HUES64 (cell line): Measurements from ENCODE around the gene SETD3. TPM values are rescaled to one million over a fixed set of nuclear protein-coding genes. Genes with fewer than 3 reads are reported as not detected.

Experiments used
- H3K27ac ChIP-seq: 2 replicates; pipeline ENCODE4 v1.7.0; 2013; ENCODE audit warnings: low read depth, low read length, inconsistent platforms
- H3K27me3 ChIP-seq: 2 replicates; pipeline ENCODE4 v1.6.1; 2013; ENCODE audit warnings: mild to moderate bottlenecking, low read length; ENCODE audit not compliant: insufficient read depth
- H3K36me3 ChIP-seq: 2 replicates; pipeline ENCODE4 v1.6.1; 2013; ENCODE audit warnings: mild to moderate bottlenecking, low read length; ENCODE audit not compliant: insufficient read depth
- H3K4me1 ChIP-seq: 2 replicates; pipeline ENCODE4 v1.6.1; 2013; ENCODE audit warnings: mild to moderate bottlenecking, low read length, moderate library complexity; ENCODE audit not compliant: insufficient read depth
- H3K4me3 ChIP-seq: 2 replicates; pipeline ENCODE4 v1.5.1; 2013; ENCODE audit warnings: mild to moderate bottlenecking, low read length, moderate library complexity
- H3K9ac ChIP-seq: 2 replicates; pipeline ENCODE4 v1.6.1; 2013; ENCODE audit warnings: mild to moderate bottlenecking, low read depth, low read length
- H3K9me3 ChIP-seq: 2 replicates; pipeline ENCODE4 v1.6.1; 2013; ENCODE audit warnings: low read depth, low read length; ENCODE audit not compliant: insufficient read depth
- WGBS: fragments of 150-250, 120-280 bp; methylation state at CpG from one replicate; pipeline ENCODE4 v1.1.7; 2013; ENCODE audit warnings: missing lambda C conversion rate; 5-methylcytosine and 5-hydroxymethylcytosine counted together
- polyA plus RNA-seq, 2 experiments: library from polyadenylated mRNA; stranded (reverse); fragments of 50-300 nt; gene quantifications; one replicate each; pipeline ENCODE4 v1.2.3, GENCODE V29; 2013

The SETD3 gene
- polyA plus RNA-seq (2013, experiment 1 of 2): 35.7 TPM
- 39.1 TPM for polyA plus RNA-seq (2013, experiment 2 of 2)

DNA sequence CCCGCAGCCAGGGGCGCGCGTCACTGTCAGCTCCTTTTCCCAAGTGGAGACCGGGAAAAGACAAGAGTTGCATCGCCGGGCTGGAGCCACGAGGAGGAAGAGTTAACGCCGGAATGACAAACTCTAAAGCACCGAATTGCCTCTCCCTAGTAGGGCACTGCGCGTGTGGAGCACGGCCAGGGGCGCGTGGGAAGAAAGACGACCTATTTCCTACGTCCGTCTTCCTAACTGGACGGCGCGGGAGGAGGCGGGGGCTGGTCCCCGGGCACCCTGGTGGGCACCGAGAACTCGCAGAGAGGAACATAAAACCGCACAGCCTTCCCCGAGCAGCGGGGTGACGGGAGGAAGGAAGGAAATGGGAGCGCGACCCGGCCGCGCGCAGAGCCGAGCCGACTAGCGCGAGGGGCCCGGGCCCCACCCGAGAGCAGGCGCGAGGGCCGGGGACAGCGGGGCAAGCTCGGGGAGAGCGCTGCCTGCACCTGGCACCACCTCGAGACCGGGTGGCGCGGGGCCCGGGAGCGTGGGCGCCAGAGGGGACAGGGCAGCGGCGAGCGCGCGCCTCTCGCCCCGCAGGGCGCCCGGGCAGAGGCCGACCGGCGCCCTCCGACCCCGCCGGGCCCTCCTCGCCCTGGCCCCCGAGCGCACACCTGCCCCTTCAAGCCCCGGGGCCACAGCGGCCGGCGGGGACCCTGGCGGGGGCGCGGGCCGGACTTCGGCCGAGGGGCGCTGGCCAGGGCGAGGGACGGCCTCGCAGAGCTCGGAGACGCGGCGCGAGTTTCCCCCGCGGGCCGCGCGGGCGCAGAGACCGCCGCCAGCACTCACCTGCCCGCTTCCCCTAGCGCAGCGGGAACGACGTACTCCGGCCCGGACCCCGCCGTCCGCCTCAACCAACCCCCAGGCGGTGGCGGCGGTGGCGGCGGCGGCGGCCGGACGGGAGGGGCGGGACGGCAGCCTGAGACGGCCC lies at the start of gene SETD3:
Gene SETD3 (minus strand): TSS at position 954 of the 964 bp plus-strand sequence. CDS start 15,054 bp downstream, outside the sequence.
- H3K36me3 ChIP-seq: no peaks in the 10 kb centered on the region
- H3K4me1 ChIP-seq: peaks cover 19% of the 10 kb centered on the region
- H3K4me3 ChIP-seq: peak within 1 kb of the TSS; percentile 95
- peak within 1 kb of the TSS; percentile 94 for H3K27ac ChIP-seq
- H3K9me3 ChIP-seq: no peaks in the 10 kb centered on the region
- H3K9ac ChIP-seq: peak within 1 kb of the TSS; percentile 89
- under 1% methylated on average over 122 of the region's 122 CpGs for WGBS
- no peaks in the 10 kb centered on the region for H3K27me3 ChIP-seq

DNA sequence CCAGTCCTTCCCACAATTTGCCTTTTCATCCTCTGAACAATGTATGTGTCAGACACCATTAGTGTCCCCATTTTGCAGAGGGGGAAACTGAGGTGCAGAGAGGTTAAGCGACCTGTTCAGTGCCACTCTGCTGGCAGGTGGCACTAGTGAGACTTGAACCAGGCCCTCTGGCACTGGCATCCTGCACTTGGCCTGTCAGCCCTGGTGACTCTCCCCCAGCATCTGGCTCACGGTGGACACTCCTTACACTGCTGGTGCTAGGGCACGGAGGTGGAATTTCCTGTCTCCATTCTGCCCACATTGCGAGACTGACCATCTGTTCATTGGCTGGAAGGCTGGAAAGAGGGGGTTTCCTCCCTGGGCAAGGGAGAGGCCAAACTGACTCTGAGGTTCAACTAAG lies 49.2 kb upstream of the SETD3 start:
- Histone ChIP-seq H3K27me3 (no peaks in the 10 kb centered on the region), H3K9me3 (no peaks in the 10 kb centered on the region), H3K36me3 (no peaks in the 10 kb centered on the region), H3K4me1 (peaks cover 28% of the 10 kb centered on the region), H3K9ac (no peak overlapping the region), H3K27ac (no peak overlapping the region), H3K4me3 (no peak overlapping the region)
- 93% methylated on average over 4 of the region's 4 CpGs for WGBS

DNA sequence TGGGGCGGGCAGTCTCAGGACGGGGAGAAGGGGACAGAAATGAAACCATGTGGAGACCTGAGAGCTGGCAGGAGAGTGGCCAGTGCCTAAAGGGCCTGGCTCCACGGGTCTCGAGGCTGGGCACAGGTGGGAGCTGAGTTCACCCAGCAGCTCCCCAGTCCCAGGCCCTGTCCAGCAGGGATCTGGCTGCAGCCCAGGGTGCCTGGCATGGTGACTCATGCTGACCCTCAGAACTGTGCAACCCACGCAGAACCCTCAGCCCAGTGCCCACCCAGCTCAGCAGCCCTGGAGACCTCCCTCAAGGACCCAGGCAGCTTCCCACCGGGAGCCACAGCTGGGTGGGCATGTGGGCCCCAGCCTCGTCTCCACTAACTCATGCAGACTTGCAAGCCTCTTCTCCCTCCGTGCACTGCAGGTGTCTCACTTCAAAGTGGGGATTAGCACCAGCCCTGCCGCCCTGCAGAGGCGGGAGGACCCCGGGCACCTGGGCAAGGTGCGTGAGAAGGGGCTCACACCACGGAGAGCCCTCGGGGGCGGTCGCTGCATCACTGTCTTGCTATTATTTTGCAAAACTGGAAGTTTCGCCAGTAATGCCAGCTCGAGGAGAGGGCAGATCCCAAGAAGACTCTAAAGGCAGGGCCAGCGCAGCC lies 46.9 kb upstream of the SETD3 start:
- no peaks in the 10 kb centered on the region for H3K27me3 ChIP-seq
- 70% methylated on average over 19 of the region's 19 CpGs for WGBS

DNA sequence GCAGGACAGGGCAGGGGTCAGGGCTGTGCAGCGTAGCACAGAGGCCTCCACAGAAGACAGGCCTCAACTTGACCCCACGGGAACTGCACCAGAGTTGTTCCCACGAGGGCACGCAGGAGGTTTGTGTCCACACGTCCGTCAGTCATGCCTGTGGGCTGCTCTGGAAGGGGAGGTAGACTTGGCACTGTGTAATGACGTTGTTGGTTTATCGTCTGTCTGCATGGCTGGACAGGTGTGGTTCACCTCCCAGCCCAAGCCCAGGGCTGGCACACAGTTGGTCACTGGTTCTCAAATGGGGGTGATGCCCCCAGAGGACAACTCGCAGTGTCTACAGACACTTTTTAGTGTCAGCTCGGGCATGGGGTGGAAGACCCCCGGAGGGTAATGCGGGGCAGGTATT lies 46.4 kb upstream of the SETD3 start:
- H3K27me3 ChIP-seq: no peaks in the 10 kb centered on the region
- H3K4me3 ChIP-seq: no peak overlapping the region
- 91% methylated on average over 12 of the region's 12 CpGs for WGBS
- no peaks in the 10 kb centered on the region for H3K36me3 ChIP-seq
- no peaks in the 10 kb centered on the region for H3K9me3 ChIP-seq
- H3K27ac ChIP-seq: no peak overlapping the region
- H3K4me1 ChIP-seq: peaks cover 48% of the 10 kb centered on the region
- no peak overlapping the region for H3K9ac ChIP-seq

More for the DNA sequence above, 46.9 kb upstream of the SETD3 start:
- Histone ChIP-seq H3K36me3 (no peaks in the 10 kb centered on the region), H3K27ac (no peak overlapping the region), H3K9me3 (no peaks in the 10 kb centered on the region), H3K4me1 (peaks cover 42% of the 10 kb centered on the region), H3K9ac (no peak overlapping the region), H3K4me3 (no peak overlapping the region)

DNA sequence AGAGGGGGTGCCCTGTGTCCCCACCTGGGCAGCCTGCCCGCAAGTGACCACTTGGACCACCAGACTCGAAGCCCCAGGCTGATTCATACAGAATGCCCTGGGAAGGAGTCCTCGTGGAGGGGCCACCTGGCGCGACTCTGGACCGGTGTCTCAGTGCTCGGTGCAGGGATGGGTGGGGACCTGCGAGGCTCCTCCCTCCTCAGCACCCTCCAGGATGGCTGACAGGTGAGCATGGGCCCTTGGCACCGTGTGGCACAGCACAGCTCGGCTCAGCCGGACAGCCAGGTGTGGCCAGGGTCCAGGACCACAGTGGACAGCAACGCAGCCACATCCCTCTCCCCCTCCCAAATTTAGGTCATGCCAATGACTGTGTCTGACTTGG lies 45.0 kb upstream of the SETD3 start:
- Histone ChIP-seq H3K4me1 (peaks cover 39% of the 10 kb centered on the region), H3K27ac (no peak overlapping the region), H3K9ac (no peak overlapping the region), H3K27me3 (no peaks in the 10 kb centered on the region), H3K4me3 (no peak overlapping the region), H3K9me3 (no peaks in the 10 kb centered on the region), H3K36me3 (no peaks in the 10 kb centered on the region)
- WGBS: 93% methylated on average over 12 of the region's 12 CpGs

DNA sequence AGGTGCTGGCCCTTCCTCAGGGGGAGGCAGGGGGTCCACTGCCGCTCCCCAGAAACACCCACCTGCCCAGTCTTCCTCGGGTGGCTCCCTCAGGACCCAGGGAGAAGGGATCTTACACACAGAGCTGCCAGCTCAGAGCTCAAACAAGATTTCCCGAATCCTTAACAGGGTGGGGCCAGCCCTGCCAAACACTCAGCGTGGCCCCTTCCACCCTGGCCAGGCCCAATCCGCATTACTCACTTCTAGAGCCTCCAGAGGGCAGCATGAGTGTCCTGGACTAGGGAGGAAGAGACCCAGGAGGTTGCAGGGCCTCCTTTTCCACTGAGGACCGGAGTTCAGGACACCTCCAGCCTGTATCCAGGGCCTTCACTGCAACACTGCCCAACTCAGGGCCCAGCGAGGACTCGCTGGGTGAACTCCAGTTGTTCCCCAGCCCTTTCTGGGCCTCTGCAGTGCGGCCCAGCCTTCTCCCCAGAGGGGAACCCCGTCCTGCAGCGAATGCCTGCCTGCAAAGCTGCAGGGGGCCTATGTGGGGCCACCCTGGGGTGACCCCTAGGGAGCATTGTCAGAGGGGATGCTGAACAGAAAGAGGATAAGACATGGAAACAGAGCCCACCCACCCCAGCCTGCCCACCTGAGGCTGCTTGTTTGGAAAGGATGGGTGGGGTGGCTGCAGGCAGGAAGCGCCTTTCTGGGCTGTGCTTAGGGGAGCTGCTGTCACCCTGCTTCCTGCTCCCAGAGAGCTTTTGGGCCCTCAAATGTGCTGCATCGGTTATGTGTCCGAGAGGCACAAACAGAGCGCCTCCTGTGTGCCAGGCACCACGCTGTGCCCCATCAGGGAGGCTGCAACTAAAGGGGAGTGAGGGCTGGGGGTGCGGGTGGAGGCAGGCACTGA lies 44.4 kb upstream of the SETD3 start:
- Histone ChIP-seq H3K4me3 (no peak overlapping the region), H3K9ac (no peak overlapping the region), H3K4me1 (peaks cover 35% of the 10 kb centered on the region), H3K27ac (peak overlapping the region; percentile 48; the same call in 1 of the 2 replicates), H3K27me3 (no peaks in the 10 kb centered on the region), H3K9me3 (no peaks in the 10 kb centered on the region), H3K36me3 (no peaks in the 10 kb centered on the region)
- 58% methylated on average over 17 of the region's 17 CpGs for WGBS

DNA sequence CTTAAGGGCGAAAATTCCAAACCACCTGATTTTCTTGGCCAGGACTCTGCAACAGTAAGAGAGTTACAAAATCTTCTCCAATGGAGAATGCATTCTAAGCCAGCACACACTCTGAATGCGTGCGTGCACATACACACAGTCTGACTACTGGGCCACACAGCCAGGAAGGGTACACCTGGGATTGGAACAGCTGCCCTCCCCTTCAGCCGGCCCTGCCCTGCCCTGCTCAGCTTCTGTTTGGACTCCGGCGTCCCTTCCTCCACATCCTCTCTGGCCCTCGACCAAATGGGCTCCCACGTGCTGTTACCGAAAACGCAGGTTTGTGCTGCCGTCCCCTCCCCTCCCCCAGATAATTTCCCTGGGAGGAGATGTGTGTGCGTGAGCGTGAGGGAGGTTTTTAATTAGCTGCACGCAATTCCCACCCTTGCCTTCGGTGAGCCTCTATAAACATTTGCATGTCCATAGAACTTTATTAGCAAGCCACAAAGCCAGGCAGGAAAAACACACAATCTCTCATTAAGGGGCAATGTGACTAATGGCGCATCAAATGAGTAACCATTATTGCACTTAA lies 43.5 kb upstream of the SETD3 start:
- Histone ChIP-seq H3K9me3 (no peaks in the 10 kb centered on the region), H3K27ac (no peak overlapping the region), H3K27me3 (no peaks in the 10 kb centered on the region), H3K4me1 (peaks cover 35% of the 10 kb centered on the region), H3K9ac (no peak overlapping the region), H3K36me3 (no peaks in the 10 kb centered on the region), H3K4me3 (no peak overlapping the region)
- WGBS: 47% methylated on average over 13 of the region's 16 CpGs

DNA sequence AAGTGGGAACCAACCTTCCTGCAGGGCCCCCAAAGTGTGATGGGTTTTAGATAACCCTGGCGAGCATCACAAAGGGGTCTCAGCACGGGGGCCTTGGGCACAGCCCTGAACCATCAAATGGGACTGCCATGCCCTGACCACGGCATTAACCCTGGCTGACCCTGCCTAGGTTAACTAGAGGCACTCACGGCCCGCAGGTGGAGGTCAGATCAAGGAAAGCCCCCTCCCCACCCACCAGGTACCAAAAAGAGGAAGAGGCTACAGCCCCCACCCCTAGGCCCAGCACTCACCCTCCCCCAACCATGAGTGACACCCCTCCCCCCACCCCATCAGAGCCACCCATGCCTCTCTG lies 43.0 kb upstream of the SETD3 start:
- no peaks in the 10 kb centered on the region for H3K27me3 ChIP-seq
- no peak overlapping the region for H3K9ac ChIP-seq
- no peaks in the 10 kb centered on the region for H3K9me3 ChIP-seq
- no peak overlapping the region for H3K4me3 ChIP-seq
- H3K27ac ChIP-seq: peak overlapping the region; percentile 88
- WGBS: 43% methylated on average over 5 of the region's 5 CpGs
- H3K36me3 ChIP-seq: no peaks in the 10 kb centered on the region
- peaks cover 35% of the 10 kb centered on the region for H3K4me1 ChIP-seq

DNA sequence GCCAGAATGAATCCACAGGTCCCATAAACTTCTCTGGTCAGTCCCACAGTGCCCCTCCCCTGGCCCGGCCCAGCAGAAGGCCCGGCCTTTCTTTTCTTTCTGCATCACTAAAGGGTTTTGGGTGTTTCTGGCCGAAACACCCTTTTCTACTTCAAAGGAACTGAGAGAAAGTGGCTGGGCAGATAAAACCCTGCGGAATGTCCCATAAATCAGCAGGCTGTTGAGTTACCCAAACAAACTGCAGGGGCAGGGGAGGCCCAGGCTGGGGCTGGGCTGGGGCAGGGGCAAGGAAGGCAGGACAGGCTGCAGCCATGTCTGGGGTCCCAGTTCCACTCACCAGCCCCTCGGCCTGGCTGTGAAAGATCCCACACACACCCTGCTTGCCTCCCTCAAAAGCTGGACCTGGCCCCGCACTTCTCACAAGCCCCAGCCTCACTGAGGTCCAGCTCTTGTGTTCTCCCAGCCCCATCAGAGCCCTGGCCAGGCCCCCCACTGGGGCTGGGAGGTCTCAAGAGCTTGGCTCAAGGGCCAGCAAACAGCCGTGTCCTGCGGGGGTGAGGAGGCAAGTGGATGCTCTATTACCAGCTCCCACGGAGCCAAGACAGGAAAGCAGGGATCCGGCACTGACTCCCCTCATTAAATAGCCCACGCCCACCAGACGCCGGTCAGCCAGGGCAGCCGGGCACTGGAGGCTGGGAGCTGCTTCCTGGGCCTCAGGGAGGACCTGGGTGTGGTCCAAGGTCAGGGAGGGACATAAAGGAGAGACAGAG lies 42.5 kb upstream of the SETD3 start:
- H3K27ac ChIP-seq: peak overlapping the region; percentile 88
- H3K36me3 ChIP-seq: no peaks in the 10 kb centered on the region
- peak overlapping the region; percentile 53; the same call in 1 of the 2 replicates for H3K9ac ChIP-seq
- H3K4me1 ChIP-seq: peaks cover 35% of the 10 kb centered on the region
- H3K9me3 ChIP-seq: no peaks in the 10 kb centered on the region
- H3K4me3 ChIP-seq: no peak overlapping the region
- no peaks in the 10 kb centered on the region for H3K27me3 ChIP-seq
- 19% methylated on average over 14 of the region's 14 CpGs for WGBS

DNA sequence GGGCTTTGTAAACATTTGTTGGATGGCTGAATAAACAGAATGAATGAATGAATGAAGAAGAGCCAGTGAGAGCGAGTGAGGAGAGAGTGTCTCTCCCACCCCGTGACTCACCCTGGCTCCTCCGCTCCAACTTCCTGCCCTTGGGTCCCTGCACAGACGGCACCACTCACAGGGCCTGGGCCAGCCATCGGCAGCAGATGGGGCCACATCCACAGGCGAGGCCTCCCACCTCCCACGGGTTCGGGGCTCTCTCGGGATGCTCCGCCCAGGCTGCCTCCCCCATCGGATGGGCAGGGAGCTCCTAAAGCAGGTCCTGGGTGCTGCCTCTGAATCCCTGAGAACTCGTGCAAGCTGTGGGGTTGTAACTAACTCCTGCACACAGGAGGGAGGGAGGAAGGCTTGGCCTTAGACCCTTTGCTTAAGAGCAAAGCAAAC lies 41.8 kb upstream of the SETD3 start:
- Histone ChIP-seq H3K9ac (peak overlapping the region; percentile 53), H3K4me1 (peaks cover 32% of the 10 kb centered on the region)

More for the DNA sequence above, 41.8 kb upstream of the SETD3 start:
- Histone ChIP-seq H3K27ac (peak overlapping the region; percentile 88), H3K9me3 (no peaks in the 10 kb centered on the region), H3K27me3 (no peaks in the 10 kb centered on the region), H3K36me3 (no peaks in the 10 kb centered on the region), H3K4me3 (no peak overlapping the region)
- WGBS: 22% methylated on average over 12 of the region's 12 CpGs
